DND-41 (cell line): ENCODE results near the gene NUP35.

Source experiments
- ATAC-seq: fragments of 200-7000 bp; cut with Tn5 transposase; 3 replicates; pipeline ENCODE4 v1.9.1; 2021; ENCODE audit warnings: low read depth; ENCODE audit not compliant: insufficient read depth
- DNase-seq: peaks from one replicate; pipeline ENCODE4 v3.0.0-alpha.2; 2020
- H2AFZ ChIP-seq: 2 replicates; pipeline ENCODE4 v1.6.0; 2012; ENCODE audit warnings: low read depth, low read length
- H3K27ac ChIP-seq: 2 replicates; pipeline ENCODE4 v1.5.1; 2012; ENCODE audit warnings: low read length, inconsistent platforms
- H3K27me3 ChIP-seq: fragments of 200-600 bp; sonication (generic); 2 replicates; pipeline ENCODE4 v1.6.0; 2012; ENCODE audit warnings: low read length, mild to moderate bottlenecking, inconsistent platforms; ENCODE audit not compliant: insufficient read depth, poor library complexity
- H3K36me3 ChIP-seq: 2 replicates; pipeline ENCODE4 v1.5.1; 2012; ENCODE audit warnings: low read length, inconsistent platforms; ENCODE audit not compliant: insufficient read depth
- H3K4me1 ChIP-seq: 2 replicates; pipeline ENCODE4 v1.5.1; 2012; ENCODE audit warnings: mild to moderate bottlenecking, low read length; ENCODE audit not compliant: insufficient read depth
- H3K4me2 ChIP-seq: 2 replicates; pipeline ENCODE4 v1.6.0; 2012; ENCODE audit warnings: mild to moderate bottlenecking, moderate library complexity, low read length, inconsistent platforms; ENCODE audit not compliant: insufficient read depth
- H3K4me3 ChIP-seq, 2 experiments: fragments of 200-600 bp in 1 of 2; shearing (Covaris generic) in 1 of 2; 2 replicates each; pipeline ENCODE4 v1.5.1; 2012 to 2016; ENCODE audit warnings: inconsistent platforms in 2 of 2, low read length in 2 of 2, mild to moderate bottlenecking in 2 of 2, low read depth in 1 of 2, moderate library complexity in 1 of 2
- H3K79me2 ChIP-seq: 2 replicates; pipeline ENCODE4 v1.6.0; 2012; ENCODE audit warnings: low read length, inconsistent platforms; ENCODE audit not compliant: insufficient read depth
- H3K9ac ChIP-seq: 2 replicates; pipeline ENCODE4 v1.6.0; 2012; ENCODE audit warnings: low read depth, mild to moderate bottlenecking, inconsistent platforms, low read length, moderate library complexity
- H3K9me3 ChIP-seq: 2 replicates; pipeline ENCODE4 v1.5.1; 2012; ENCODE audit warnings: low read length, moderate library complexity, mild to moderate bottlenecking, inconsistent platforms; ENCODE audit not compliant: insufficient read depth, severe bottlenecking
- H4K20me1 ChIP-seq: 2 replicates; pipeline ENCODE4 v1.6.0; 2012; ENCODE audit warnings: low read length; ENCODE audit not compliant: insufficient read depth
- CTCF ChIP-seq: IDR thresholded peaks from 2 replicates; pipeline ENCODE4 v1.5.1; 2012; ENCODE audit warnings: borderline replicate concordance, low read length, moderate library complexity, mild to moderate bottlenecking; ENCODE audit not compliant: poor library complexity, severe bottlenecking; ENCODE audit errors: extremely low read depth
- EZH2 ChIP-seq: IDR thresholded peaks from 3 replicates; pipeline ENCODE4 v1.6.1; 2012; ENCODE audit warnings: borderline replicate concordance, low read depth, mild to moderate bottlenecking, moderate library complexity, low read length, inconsistent platforms; ENCODE audit not compliant: severe bottlenecking

The NUP35 gene

GRCh38 chr2:183105402-183106134, 18.7 kb upstream of the NUP35 start:
- DNase-seq (no peak), ATAC-seq (no peak)
- Histone ChIP-seq H3K9me3 (no peaks in the 10 kb centered on the region), H3K27ac (no peak overlapping the region), H3K9ac (no peak overlapping the region), H3K4me1 (no peaks in the 10 kb centered on the region), H4K20me1 (no peaks in the 10 kb centered on the region), H3K4me3 (no peak overlapping the region), H3K79me2 (no peaks in the 10 kb centered on the region), H2AFZ (no peak overlapping the region), H3K4me2 (no peak overlapping the region), H3K27me3 (no peaks in the 10 kb centered on the region), H3K36me3 (no peaks in the 10 kb centered on the region)
- TF ChIP-seq EZH2 (no peak), CTCF (no peak)

DNA sequence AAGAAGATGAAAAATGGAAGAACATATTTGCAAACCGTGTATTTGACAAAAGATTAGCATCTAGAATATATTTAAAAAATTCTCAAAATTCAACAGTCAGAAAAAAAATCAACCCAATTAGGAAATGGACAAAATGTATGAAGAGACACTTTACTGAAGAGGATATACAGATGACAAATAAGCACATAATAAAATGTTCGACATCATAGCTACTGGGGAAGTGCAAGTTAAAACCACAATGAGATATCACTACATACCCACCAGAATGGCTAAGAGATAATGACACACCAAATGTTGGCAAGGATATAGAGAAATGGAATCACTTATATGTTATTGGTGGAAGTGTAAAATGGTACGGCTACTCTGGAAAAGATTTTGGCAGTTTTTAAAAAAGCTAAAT, 11.7 kb upstream of the NUP35 start:
- no peak for TF ChIP-seq CTCF
- no peak for TF ChIP-seq EZH2
- H4K20me1 ChIP-seq, result no peaks in the 10 kb centered on the region
- H3K4me2 ChIP-seq, result no peak overlapping the region
- no peak overlapping the region for H3K4me3 ChIP-seq
- DNase-seq (no peak), ATAC-seq (no peak)
- no peaks in the 10 kb centered on the region for H3K4me1 ChIP-seq
- no peak overlapping the region for H3K9ac ChIP-seq
- no peak overlapping the region for H2AFZ ChIP-seq
- H3K27ac ChIP-seq, result no peak overlapping the region
- H3K79me2 ChIP-seq, result no peaks in the 10 kb centered on the region
- H3K27me3 ChIP-seq, result no peaks in the 10 kb centered on the region
- no peaks in the 10 kb centered on the region for H3K36me3 ChIP-seq
- no peaks in the 10 kb centered on the region for H3K9me3 ChIP-seq

DNA sequence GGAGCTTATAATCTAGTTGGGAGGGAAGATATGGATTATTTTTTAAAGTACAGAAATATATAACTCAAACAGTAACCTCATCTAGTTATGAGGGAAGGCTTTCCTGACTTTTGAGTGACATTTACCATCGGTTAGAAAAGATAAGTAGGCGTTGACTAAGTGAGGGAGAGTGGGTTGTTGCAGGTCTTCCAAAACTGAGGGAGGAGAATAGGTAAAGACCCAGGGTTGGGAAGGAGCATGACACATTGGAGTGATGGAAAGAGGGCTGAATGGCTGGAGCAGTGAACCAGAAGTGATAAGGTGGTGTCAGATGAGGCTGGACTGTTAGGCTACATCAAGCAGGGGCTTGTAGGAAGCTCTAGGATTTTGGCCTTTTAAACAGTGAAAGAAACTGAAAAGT, 10.6 kb upstream of the NUP35 start:
- no peaks in the 10 kb centered on the region for H4K20me1 ChIP-seq
- no peak overlapping the region for H3K9ac ChIP-seq
- no peak overlapping the region for H3K4me3 ChIP-seq
- H3K4me1 ChIP-seq, result no peaks in the 10 kb centered on the region
- H3K27me3 ChIP-seq, result peaks cover 3% of the 10 kb centered on the region
- no peak overlapping the region for H3K4me2 ChIP-seq
- no peak overlapping the region for H2AFZ ChIP-seq
- TF ChIP-seq CTCF, result no peak
- no peak for TF ChIP-seq EZH2
- ATAC-seq (no peak), DNase-seq (no peak)
- H3K9me3 ChIP-seq, result no peaks in the 10 kb centered on the region
- no peaks in the 10 kb centered on the region for H3K79me2 ChIP-seq
- no peak overlapping the region for H3K27ac ChIP-seq
- H3K36me3 ChIP-seq, result no peaks in the 10 kb centered on the region

- Histone ChIP-seq H3K36me3 (no peaks in the 10 kb centered on the region), H3K4me3 (no peak overlapping the region), H3K79me2 (no peaks in the 10 kb centered on the region), H3K9ac (no peak overlapping the region), H3K27me3 (peaks cover 8% of the 10 kb centered on the region), H4K20me1 (no peaks in the 10 kb centered on the region), H2AFZ (no peak overlapping the region), H3K4me1 (no peaks in the 10 kb centered on the region), H3K27ac (no peak overlapping the region), H3K9me3 (no peaks in the 10 kb centered on the region), H3K4me2 (no peak overlapping the region)
- DNase-seq, result no peak
- TF ChIP-seq CTCF (no peak), EZH2 (no peak)
- 0 out of 3 replicates have a peak, but pooled peaks have one; percentile 44 for ATAC-seq
These were observed 7.0 kb upstream of the NUP35 start for GRCh38 chr2:183117226-183117625.
